Measurements from ENCODE around the gene NEXN.
"Not testable (repeated sequence)": the region's sequence is repeated elsewhere in the genome, so short reads cannot be mapped to it uniquely, and the experiment has no call there.

The NEXN gene

DNA sequence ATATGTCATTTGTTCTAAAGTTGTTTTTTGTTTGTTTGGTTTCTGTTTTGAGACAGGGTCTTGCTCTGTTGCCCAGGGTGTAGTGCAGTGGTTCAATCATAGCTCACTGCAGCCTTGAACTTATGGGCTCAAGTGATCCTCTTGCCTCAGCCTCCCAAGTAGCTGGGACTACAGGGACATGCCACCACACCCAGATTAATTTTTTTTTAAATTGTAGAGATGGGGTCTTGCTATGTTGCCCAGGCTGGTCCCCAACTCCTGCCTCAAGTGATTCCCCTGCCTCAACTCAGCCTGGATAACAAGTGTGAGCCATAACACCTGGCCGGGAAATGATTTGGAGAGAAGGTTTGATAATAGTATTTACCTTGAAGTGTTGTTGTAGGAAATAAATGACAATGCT lies 18.2 kb downstream of the NEXN start:
- DNase-seq: no peak

DNA sequence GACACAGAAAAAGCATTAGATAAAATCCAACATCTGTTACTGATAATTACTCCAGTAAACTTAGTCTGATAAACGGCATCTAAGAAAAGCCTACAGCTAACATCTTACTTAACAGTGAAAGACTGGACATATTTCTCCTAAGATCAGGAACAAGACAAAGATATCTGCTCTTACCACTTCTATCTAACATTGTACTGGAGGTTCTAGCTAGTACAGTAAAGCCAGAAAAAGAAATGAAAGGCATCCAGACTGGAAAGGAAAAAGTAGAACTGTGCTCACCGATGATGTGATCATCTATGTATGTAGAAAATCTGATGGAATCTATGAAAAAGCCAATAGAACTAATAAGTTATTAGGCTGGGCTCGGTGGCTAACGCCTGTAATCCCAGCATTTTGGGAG lies 21.7 kb downstream of the NEXN start:
- DNase-seq: no peak

DNA sequence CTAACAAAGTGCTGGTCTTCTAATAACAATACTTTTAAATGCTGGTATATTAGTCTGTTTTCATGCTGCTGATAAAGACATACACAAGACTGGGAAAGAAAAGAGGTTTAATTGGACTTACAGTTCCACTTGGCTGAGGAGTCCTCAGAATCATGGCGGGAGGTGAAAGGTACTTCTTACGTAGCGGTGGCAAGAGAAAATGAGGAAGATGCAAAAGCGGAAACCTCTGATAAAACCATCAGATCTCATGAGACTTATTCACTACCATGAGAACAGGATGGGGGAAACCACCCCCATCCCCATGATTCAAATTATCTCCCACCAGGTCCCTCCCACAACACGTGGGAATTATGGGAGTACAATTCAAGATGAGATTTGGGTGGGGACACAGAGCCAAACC lies 30.5 kb downstream of the NEXN start:
- DNase-seq: not testable (repeated sequence)

DNA sequence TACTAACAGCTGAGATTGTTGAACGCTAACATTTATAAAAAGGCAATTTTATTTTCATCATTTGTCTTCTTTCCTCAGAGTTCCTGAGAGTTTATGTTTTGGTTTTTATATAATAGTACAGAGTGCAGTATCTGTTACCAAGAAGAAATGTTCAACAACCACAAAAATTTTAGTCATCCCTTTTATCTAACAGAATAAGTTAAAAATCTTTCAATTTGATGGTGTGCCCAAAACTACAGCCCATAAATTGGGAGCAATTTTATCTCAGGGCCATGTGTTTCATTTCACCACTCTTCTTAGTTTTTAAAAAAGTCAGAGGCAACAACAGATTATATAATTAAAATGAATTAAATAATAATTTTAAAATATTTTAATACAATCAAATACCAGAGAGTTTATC lies 37.1 kb downstream of the NEXN start:
- no peak for DNase-seq

DNA sequence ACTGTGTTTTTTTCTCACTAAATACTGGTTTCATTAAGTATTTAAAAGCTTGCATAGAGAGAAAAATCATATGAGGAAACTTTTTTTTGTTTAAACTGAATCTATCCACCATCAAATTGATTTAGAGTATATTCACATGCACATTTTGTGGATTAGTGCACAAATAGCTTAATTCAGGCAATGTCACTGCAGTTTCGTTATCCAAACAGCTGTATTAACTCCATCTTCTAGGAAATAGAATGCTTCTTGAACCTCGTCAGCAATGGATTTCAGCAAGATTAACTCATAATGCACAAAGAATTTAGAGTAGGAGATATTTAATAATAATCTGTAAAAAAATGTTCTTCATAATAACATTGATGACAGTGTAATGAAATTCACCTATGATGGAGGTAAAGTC lies 37.5 kb downstream of the NEXN start:
- DNase-seq: no peak

DNA sequence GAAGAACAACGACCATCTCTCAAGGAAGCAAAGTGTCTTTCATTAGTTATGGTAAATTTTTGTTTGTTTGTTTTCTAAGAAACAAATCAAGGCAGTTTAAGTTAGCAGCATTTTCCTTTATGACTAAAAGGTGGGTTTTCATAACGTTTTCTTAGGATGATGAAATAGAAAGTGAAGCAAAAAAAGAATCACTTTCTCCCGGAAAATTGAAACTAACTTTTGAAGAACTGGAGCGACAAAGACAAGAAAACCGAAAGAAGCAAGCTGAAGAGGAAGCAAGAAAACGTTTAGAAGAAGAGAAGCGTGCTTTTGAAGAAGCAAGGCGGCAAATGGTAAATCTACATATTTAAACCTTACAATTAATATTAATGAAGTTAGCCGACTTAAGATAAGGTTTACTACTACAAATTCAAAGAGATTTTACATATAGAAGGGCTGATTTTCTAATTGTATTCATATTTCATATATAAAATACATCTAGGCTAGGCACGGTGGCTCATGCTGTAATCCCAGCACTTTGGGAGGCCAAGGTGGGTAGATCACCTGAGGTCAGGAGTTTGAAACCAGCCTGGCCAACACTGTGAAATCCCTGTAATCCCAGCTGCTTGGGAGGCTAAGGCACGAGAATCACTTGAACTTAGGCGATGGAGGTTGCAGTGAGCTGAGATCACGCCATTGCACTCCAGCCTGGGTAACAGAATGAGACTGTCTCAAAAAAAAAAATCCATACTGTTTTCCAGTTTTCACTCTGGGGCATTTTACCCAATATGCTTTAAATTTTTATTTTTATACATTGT lies 38.3 kb downstream of the NEXN start:
- no peak for DNase-seq

DNA sequence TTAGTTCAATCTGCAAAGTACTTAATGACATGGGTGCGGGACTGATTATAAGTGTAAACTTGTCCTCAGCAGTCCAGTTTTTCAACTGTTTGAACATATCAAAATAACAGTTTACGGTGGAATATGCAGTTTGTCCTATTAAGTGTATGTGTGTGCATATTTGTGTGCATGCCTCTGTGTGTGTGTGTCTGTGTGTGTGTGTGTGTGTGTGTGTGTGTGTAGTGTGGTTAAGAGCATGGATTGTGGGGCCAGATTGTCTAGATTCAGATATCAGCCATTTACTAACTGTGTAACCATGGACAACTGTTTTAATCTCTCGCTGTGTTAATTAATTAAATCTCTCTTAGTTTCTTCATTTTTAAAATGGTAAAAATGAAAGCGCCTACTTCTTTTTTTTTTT lies 39.0 kb downstream of the NEXN start:
- DNase-seq: no peak

DNA sequence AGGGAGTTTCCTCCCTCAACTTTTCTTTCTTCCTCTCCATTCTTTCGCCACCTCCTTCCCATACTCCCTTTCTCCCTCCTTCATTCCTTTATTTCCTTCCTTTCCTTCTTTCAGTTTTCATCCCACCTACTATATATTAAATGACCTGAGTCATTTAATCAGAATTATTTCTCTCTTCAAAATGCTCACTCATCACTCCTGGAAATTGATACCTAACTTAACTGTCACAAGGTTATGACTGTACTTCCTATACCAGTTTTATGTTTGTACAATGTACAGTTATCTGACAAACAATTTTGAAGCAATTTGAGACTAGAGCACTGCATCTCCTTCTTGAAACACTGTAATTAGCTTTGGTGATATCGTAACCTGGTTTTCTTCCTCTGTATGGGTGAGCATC lies 41.4 kb downstream of the NEXN start:
- DNase-seq: no peak

DNA sequence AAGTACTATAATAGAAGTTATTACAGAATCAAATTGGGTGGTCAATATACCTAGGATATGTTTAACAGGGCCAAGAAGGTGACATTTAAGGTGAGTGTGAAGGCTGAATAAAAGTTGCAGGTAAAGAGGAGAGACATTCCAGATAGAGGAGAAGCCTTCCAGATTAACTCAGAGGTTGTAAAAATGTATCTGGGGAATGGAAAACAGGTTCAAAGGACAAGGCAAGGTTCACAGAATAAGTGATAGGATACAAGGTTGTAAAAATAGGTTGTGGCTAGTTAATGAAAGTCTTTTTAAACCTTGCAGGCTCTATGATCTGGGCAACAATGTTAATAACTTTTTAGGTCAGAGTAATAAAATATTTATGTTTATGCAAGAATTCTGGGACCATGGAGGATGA lies 50.2 kb downstream of the NEXN start:
- no peak for DNase-seq

DNA sequence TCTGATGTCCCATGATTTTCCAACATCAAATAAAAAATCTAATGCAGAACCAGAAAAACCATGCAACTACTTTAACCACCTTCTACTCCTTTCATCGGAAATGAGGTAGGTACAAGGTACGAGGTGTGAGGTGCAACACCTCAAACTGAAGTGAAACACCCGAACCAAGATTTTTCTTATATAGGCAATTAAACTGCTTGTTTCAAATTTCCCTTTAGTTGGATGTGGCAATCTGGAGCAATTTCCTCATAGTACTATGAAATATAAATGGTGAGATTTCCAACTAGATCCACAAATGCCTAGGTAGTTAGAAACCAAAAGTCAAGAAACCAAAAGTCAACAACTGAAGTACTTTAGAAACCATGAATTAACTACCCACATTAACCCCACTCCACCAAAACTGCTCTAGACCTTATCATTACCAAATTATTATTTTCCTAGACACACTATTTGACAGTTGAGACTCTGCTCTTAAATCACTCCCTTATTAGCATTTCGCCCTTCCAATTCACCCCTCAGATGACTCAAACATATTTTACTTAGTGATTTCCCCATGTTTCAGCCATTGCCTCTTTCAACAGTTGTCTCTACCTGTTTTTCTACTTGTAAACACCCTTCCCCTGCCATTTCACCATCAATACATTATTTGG lies 52.6 kb downstream of the NEXN start:
- no peak for DNase-seq

DNA sequence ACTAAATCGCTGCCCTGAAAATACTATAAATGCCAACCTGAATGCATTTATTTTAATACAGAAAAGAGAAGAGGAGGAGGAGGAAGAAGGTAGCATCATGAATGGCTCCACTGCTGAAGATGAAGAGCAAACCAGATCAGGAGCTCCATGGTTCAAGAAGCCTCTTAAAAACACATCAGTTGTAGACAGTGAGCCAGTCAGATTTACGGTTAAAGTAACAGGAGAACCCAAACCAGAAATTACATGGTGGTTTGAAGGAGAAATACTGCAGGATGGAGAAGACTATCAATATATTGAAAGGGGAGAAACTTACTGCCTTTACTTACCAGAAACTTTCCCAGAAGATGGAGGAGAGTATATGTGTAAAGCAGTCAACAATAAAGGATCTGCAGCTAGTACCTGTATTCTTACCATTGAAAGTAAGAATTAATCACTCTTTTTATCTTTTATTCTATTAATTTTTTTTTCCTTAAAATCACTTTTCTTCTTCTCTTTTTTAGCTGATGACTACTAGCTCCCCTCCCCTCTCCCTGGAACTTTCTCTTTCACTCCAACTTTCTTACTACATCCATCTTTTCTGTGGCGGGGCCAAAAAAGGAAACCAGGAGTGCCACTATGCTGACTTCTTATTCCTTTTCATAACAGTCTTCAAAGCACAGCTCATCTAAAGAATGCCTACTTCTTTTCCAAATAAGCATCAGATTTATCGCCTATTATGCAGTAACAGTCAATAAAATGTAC lies 54.1 kb downstream of the NEXN start:
- DNase-seq: no peak

DNA sequence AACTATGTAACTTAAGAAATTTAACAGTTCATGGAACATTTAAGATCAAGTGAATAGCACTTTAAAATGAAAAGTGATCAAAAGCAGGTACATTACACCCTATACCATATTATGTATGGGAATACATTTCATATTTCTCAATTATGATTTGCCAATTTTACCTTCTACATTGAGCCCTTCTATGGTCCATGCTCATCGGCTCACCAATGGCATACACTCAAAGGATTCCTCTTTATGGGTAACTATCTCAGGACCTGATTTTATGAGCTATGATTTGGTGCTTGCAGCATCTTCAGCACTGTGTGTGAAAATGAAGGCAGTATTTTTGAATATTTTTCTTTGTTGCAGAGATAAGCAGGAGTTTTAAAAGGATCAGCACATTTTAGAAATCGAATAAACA lies 56.9 kb downstream of the NEXN start:
- no peak for DNase-seq

DNA sequence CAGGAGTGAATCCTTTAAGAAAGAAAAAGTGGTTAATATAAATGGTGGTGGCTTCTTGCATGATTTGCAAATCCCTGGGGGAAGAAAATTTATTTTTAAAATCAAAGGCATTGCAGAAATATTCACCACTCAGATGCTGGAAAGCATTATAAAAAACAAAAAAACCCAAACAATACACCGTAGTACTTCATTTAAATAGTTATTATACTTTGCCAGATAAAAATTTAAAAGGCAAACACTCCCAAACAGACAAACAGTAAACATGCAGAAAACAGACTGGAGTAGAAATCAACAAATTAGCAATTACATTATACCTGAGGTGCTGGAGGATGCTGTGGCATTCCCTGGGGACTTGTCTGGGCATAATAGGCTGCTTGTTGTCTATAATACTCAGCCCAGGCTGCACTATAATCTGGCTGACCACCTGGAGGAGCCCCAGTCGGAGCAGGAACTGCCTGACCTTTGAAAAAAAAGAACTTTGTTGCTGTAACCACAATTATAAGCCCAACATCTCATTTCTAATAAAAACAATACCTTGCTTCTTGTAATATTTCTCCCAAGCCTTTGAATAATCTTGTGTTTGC lies 60.5 kb downstream of the NEXN start:
- no peak for DNase-seq

DNA sequence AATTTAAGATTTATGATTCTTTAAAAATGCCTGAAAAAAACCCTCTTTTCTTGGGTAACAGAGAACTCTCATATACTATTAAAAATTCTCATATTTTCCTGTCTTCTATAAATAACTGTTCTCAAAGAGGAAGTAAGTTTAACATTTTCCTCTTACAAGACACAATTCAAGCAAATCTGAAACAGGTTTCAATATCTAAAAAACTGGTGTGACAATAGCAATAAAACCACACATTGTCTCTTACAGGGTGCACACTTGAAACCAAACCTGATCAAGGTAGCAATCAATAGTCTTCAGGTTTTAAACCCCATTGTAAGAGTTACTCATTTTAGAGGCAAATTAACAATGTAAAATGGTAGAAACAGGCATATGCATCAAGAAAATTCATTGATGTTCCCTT lies 62.4 kb downstream of the NEXN start:
- DNase-seq: no peak

DNA sequence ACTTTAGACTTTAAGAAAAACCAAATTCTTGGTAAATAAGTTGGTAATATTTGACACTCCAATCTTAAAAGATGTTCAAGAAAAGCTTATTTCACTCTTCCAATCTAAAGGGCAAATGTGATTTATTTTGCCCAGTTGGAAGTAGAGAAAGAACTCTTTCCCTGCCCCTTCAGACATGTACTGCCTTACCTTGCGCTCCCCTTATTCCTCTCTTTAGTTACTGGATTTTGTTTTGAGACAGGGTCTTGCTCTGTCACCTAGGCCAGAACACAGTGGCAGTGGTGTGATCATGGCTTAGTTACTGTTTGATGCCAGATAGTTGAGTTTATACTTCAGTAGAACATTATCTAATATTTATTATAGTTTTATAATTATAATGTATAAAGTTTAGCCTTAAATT lies 62.9 kb downstream of the NEXN start:
- no peak for DNase-seq

DNA sequence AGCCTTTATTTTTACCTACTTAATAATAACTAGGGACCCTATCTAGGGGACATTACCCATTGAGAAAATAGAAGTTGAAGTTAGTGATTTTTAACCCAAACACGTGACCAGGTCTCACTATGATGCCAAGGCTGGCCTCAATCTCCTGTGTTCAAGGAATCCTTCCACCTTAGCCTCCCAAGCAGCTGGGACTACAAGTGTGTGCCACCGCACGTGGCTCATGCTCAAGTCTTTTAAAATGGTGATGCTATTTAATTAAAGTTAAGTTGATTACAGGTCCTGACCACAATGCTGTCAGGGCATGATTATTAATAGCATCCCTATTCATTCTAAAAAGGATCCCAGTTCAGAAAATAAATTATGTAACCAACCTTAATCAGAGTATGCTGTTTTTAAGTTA lies 65.5 kb downstream of the NEXN start:
- DNase-seq: no peak

DNA sequence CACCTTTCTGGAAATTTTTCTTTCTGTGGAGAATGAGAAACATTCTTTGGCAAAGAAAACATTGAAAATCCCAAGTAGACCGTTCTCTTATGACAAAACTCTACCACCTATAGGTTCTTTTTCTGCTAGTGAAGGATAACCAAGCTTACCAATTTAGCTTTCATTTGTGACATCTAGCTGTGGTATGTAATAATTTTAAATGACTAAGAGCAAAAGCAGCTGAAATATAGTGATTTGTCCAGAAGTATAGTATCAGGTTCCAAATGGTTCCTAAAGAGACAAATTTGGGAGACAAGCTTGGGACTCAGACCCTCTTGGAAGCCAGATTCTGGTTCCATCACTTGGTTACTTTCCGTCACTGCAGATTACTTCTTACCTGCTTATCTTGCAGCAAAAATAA lies 66.1 kb downstream of the NEXN start:
- no peak for DNase-seq

DNA sequence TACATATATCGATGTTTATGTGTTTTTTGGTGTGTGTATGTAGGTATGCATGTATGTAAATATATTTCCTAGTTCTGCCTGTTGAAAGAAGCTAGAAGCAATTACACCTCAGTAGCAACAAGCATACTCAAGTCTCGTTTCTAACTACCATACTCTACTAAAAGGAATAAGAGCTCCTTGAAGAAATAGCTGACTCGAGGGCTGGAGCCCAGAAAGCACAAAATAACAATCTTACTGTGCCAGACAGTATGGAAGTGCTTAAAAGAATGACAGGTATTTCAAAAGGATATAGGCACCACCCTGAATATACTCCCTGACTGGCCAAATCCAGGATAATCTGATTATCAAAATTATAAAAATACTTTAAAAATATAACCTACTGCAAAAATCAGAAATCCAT lies 67.3 kb downstream of the NEXN start:
- DNase-seq: no peak

DNA sequence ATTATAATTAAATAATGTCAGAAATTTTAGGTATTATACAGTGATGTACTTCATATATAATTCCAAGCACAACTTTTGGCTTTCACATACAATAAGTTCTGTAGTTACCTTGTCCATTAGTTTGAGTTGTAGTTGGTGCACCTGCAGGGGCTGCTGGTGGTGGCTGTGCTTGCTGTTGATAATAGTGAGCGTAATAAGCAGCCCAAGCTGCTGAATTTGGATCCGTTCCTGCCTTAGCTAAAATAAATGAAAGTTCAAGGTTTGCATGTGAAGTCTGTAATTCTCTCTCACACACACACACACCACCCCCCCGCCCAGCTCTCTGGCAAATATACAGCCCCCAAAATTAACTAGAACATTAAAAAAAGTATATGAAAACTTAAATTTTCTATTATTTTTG lies 68.0 kb downstream of the NEXN start:
- DNase-seq: no peak

DNA sequence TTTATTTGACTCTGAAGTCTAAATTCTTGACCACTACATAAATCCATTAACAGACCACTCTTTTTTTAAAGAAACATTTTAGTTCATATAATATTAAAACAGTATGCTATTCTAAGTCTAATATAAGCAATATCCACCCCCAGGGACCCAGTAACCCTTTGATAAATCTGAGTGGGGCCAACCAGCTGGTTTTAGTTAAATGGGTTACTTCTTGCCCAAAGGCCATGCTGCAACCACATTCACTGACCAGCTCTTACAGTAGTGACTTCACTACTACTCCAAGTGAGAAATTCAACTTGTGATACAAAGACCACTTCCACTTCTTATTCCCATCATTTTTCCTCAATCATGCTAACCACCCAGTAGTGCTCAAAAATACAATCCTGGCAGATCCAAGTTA lies 70.0 kb downstream of the NEXN start:
- no peak for DNase-seq

DNA sequence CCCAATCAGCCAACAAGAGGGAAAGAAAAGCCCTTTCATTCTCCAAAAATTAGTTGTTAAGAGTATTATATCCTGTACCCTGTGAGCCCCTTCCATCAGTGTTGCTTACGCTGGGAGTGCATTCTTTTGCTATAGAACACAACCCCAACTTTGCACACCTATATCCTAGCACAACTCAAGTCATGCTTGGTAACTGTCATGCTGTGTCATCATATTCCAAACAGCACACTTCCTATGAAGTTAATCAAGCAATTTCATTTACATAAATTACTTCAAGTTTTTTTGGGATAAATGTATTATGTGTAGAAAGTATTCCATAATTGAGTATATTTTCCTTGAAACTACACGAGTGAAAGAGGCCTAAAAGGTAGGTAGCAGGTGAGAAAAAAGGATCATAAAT lies 70.4 kb downstream of the NEXN start:
- DNase-seq: no peak

DNA sequence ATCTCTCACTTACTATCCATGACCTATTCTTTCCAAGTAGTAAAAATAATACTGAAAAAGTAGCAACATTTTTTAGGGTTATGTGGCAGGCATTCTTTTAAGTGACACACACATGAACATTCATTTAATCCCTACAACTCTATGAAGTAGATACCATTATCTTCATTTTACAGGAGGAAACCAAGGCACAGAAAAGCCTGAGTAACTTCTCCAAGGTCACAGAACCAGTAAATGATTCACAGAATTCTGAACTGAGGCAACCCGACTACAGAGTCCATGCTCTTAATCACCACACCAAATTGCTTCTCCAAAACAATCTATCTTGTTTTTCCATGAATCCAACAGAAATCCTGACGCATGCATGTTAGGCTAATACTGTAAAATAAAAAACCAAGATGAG lies 73.0 kb downstream of the NEXN start:
- DNase-seq: no peak

DNA sequence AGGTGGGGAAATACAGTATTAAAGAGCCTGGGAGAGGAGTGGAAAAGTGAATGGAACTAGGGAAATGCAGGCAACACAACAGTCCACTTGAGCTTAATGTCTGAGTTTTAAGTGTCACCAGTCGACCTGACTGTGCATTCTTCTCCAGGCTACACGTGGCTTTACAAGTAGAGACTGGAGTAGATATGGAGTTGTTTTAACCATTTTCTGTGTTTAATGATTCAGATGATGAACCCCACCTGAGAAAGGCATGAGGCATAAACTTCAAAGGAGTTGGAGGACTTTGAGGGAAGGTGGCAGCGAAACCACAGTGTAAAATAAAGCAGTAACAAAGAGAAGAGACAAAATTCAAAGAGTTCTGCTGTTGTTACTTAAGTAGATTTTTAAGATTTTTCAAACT lies 77.9 kb downstream of the NEXN start:
- no peak for DNase-seq

DNA sequence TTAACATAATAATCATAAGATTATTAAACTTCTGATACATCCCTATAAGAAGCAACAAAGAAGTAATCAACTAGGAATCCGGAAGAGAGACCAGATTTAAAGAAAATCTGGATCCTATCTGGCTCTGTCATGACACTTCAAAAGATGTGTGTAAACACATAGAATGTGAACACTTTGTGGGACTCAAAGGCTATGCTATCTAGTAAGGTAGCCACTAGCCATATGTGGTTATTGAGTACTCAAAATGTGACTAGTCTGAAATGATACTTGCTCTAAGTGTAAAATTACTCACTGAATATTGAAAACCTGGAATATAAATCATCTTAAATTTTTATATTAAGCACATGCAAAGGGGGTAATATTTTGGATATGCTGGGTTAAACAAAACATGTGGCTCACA lies 81.8 kb downstream of the NEXN start:
- no peak for DNase-seq

Data from COR-L47 (cell line).